ENCODE results near the gene CASQ2. TPM values are rescaled to one million over a fixed set of nuclear protein-coding genes. Genes with fewer than 3 reads are reported as not detected.

The CASQ2 gene
- total and polyA plus RNA-seq, 3 donors from 2014 or later: 0.74 to 8.6 (median 1.9) TPM

GRCh38 chr1:115796036-115796435 is 27.5 kb upstream of the CASQ2 start:
- no peak for DNase-seq
- H3K27me3 ChIP-seq: no peaks in the 10 kb centered on the region
- WGBS, 2 donors: 82 to 85% methylated on average over 6 of the region's 6 CpGs
- intact Hi-C loops (cut with DNase I; ENCODE audit: low total_unique reads): no loop called here
- H3K4me3 ChIP-seq: no peak overlapping the region
- H3K36me3 ChIP-seq (ENCODE audit: low read depth, missing control alignments): no peaks in the 10 kb centered on the region
- no peak overlapping the region for H3K27ac ChIP-seq
- TF ChIP-seq CTCF (IDR thresholded peaks at IDR 0.05) (no peak), POLR2A (IDR thresholded peaks at IDR 0.05) (no peak)
- no peaks in the 10 kb centered on the region for H3K9me3 ChIP-seq
- no peaks in the 10 kb centered on the region for H3K4me1 ChIP-seq

GRCh38 chr1:115794976-115795639 is 26.6 kb upstream of the CASQ2 start:
- Histone ChIP-seq H3K4me1 (no peaks in the 10 kb centered on the region), H3K27ac (no peak overlapping the region), H3K27me3 (no peaks in the 10 kb centered on the region), H3K9me3 (no peaks in the 10 kb centered on the region), H3K36me3 (ENCODE audit: low read depth, missing control alignments) (no peaks in the 10 kb centered on the region), H3K4me3 (no peak overlapping the region)
- 58 to 60% methylated on average over 4 of the region's 4 CpGs for WGBS, 2 donors
- TF ChIP-seq POLR2A (IDR thresholded peaks at IDR 0.05): no peak
- no peak for TF ChIP-seq CTCF (IDR thresholded peaks at IDR 0.05)
- no peak for DNase-seq
- intact Hi-C loops (cut with DNase I; ENCODE audit: low total_unique reads): no loop called here

GRCh38 chr1:115793162-115793561 is 24.6 kb upstream of the CASQ2 start:
- H3K27me3 ChIP-seq: no peaks in the 10 kb centered on the region
- no peak for DNase-seq
- H3K4me1 ChIP-seq: no peaks in the 10 kb centered on the region
- 33 to 50% methylated on average over 9 of the region's 9 CpGs for WGBS, 2 donors
- intact Hi-C loops (cut with DNase I; ENCODE audit: low total_unique reads): no loop called here
- no peak for TF ChIP-seq POLR2A (IDR thresholded peaks at IDR 0.05)
- no peak for TF ChIP-seq CTCF (IDR thresholded peaks at IDR 0.05)
- no peak overlapping the region for H3K4me3 ChIP-seq
- no peaks in the 10 kb centered on the region for H3K36me3 ChIP-seq (ENCODE audit: low read depth, missing control alignments)
- H3K9me3 ChIP-seq: no peaks in the 10 kb centered on the region
- H3K27ac ChIP-seq: no peak overlapping the region

GRCh38 chr1:115791816-115792215 is 23.3 kb upstream of the CASQ2 start:
- Histone ChIP-seq H3K4me3 (no peak overlapping the region), H3K27me3 (no peaks in the 10 kb centered on the region), H3K4me1 (no peaks in the 10 kb centered on the region), H3K9me3 (no peaks in the 10 kb centered on the region), H3K36me3 (ENCODE audit: low read depth, missing control alignments) (no peaks in the 10 kb centered on the region), H3K27ac (no peak overlapping the region)
- DNase-seq: no peak
- WGBS, 2 donors: 91 to 95% methylated on average over 3 of the region's 3 CpGs
- intact Hi-C loops (cut with DNase I; ENCODE audit: low total_unique reads): no loop called here
- TF ChIP-seq POLR2A (IDR thresholded peaks at IDR 0.05) (no peak), CTCF (IDR thresholded peaks at IDR 0.05) (no peak)

- Histone ChIP-seq H3K4me1 (no peaks in the 10 kb centered on the region), H3K36me3 (ENCODE audit: low read depth, missing control alignments) (no peaks in the 10 kb centered on the region), H3K27me3 (no peaks in the 10 kb centered on the region), H3K9me3 (no peaks in the 10 kb centered on the region), H3K4me3 (no peak overlapping the region), H3K27ac (no peak overlapping the region)
- no peak for DNase-seq
- intact Hi-C loops (cut with DNase I; ENCODE audit: low total_unique reads): no loop called here
- TF ChIP-seq POLR2A (IDR thresholded peaks at IDR 0.05): no peak
- 80 to 81% methylated on average over 6 of the region's 6 CpGs for WGBS, 2 donors
These were observed 22.3 kb upstream of the CASQ2 start for GRCh38 chr1:115790846-115791245.

Data from testis (tissue), 3 donors.